Neural cell (in vitro differentiated cells): ENCODE measurements around the gene PTPRF. TPM values are rescaled to one million over a fixed set of nuclear protein-coding genes. Genes with fewer than 3 reads are reported as not detected.

Experiments used
- H2AFZ ChIP-seq: fragments of 200-600, 300-800 bp; sonication (generic), shearing (Covaris generic); 2 replicates; pipeline ENCODE4 v1.6.0; 2014; ENCODE audit warnings: low read depth, mild to moderate bottlenecking, antibody characterized with exemption, low read length, moderate library complexity
- H3F3A ChIP-seq: fragments of 200-600 bp; shearing (Covaris generic); 2 replicates; pipeline ENCODE4 v1.6.1; 2016; ENCODE audit warnings: mild to moderate bottlenecking, moderate library complexity, mixed read lengths, antibody characterized with exemption, low read length; ENCODE audit not compliant: insufficient read depth, poor library complexity, severe bottlenecking
- H3K27ac ChIP-seq: fragments of 200-600, 300-800 bp; sonication (generic), shearing (Covaris generic); 2 replicates; pipeline ENCODE4 v1.5.1; 2014; ENCODE audit warnings: mild to moderate bottlenecking, low read length, moderate library complexity
- H3K27me3 ChIP-seq: fragments of 300-800, 200-600 bp; sonication (generic), shearing (Covaris generic); 2 replicates; pipeline ENCODE4 v1.6.0; 2014; ENCODE audit warnings: mild to moderate bottlenecking, low read depth, low read length, moderate library complexity; ENCODE audit not compliant: insufficient read depth
- H3K36me3 ChIP-seq: fragments of 300-800, 200-600 bp; sonication (generic), shearing (Covaris generic); 2 replicates; pipeline ENCODE4 v1.5.1; 2014; ENCODE audit warnings: mild to moderate bottlenecking, antibody characterized with exemption, low read length, moderate library complexity; ENCODE audit not compliant: insufficient read depth
- H3K4me2 ChIP-seq: fragments of 300-800, 200-600 bp; sonication (generic), shearing (Covaris generic); 2 replicates; pipeline ENCODE4 v1.6.0; 2014; ENCODE audit warnings: mild to moderate bottlenecking, low read length
- H3K4me3 ChIP-seq: fragments of 300-800, 200-600 bp; sonication (generic), shearing (Covaris generic); 2 replicates; pipeline ENCODE4 v1.5.1; 2014; ENCODE audit warnings: mild to moderate bottlenecking, low read length, moderate library complexity
- H3K79me2 ChIP-seq: fragments of 200-600 bp; shearing (Covaris generic); replicated peaks from 2 replicates; pipeline ENCODE4 v1.6.0; 2014; ENCODE audit warnings: mild to moderate bottlenecking, low read length, moderate library complexity; ENCODE audit not compliant: insufficient read depth
- H3K9ac ChIP-seq: fragments of 300-800, 200-600 bp; sonication (generic), shearing (Covaris generic); 2 replicates; pipeline ENCODE4 v1.6.1; 2016; ENCODE audit warnings: mild to moderate bottlenecking, low read length, mixed read lengths
- H3K9me2 ChIP-seq: fragments of 200-600 bp; shearing (Covaris generic); 2 replicates; pipeline ENCODE4 v1.6.1; 2016; ENCODE audit warnings: mild to moderate bottlenecking, low read length, mixed read lengths; ENCODE audit not compliant: insufficient read depth
- H3K9me3 ChIP-seq: fragments of 200-600, 300-800 bp; sonication (generic), shearing (Covaris generic); 2 replicates; pipeline ENCODE4 v1.6.1; 2016; ENCODE audit warnings: mild to moderate bottlenecking, mixed run types, low read length, moderate library complexity, mixed read lengths
- H4K20me1 ChIP-seq: fragments of 200-600 bp; shearing (Covaris generic); 2 replicates; pipeline ENCODE4 v1.6.1; 2016; ENCODE audit warnings: mild to moderate bottlenecking, mixed run types; ENCODE audit not compliant: insufficient read depth
- CTCF ChIP-seq: fragments of 450-650 bp; IDR thresholded peaks from 2 replicates; pipeline ENCODE4 v1.5.1; 2014; ENCODE audit warnings: antibody characterized with exemption, mild to moderate bottlenecking, moderate library complexity; ENCODE audit not compliant: poor library complexity, severe bottlenecking
- EP300 ChIP-seq: fragments of 450-650 bp; conservative IDR thresholded peaks from 2 replicates; pipeline ENCODE4 v1.6.1; 2014; ENCODE audit warnings: antibody characterized with exemption, mild to moderate bottlenecking, moderate library complexity; ENCODE audit not compliant: poor library complexity, severe bottlenecking
- EZH2 ChIP-seq: fragments of 200-600, 300-800 bp; shearing (Covaris generic), sonication (generic); IDR thresholded peaks from 2 replicates; pipeline ENCODE4 v1.6.1; 2014; ENCODE audit warnings: antibody characterized with exemption, low read length, borderline replicate concordance, mild to moderate bottlenecking; ENCODE audit not compliant: insufficient read depth, poor library complexity, severe bottlenecking
- MXI1 ChIP-seq: fragments of 450-650 bp; conservative IDR thresholded peaks from 2 replicates; pipeline ENCODE4 v1.6.1; 2014; ENCODE audit warnings: antibody characterized with exemption, mild to moderate bottlenecking; ENCODE audit not compliant: poor library complexity, severe bottlenecking
- POLR2AphosphoS5 ChIP-seq: IDR thresholded peaks from 2 replicates; pipeline ENCODE4 v1.6.1; 2012
- RAD21 ChIP-seq: fragments of 450-650 bp; conservative IDR thresholded peaks from 2 replicates; pipeline ENCODE4 v1.6.1; 2014; ENCODE audit warnings: antibody characterized with exemption, mild to moderate bottlenecking, moderate library complexity
- SMC3 ChIP-seq: fragments of 450-650 bp; conservative IDR thresholded peaks from 2 replicates; pipeline ENCODE4 v1.6.1; 2014; ENCODE audit warnings: antibody characterized with exemption, mild to moderate bottlenecking, moderate library complexity; ENCODE audit not compliant: poor library complexity
- TAF1 ChIP-seq: IDR thresholded peaks from 2 replicates; pipeline ENCODE4 v1.6.1; 2012; ENCODE audit warnings: low read depth
- polyA plus RNA-seq: library from polyadenylated mRNA; depleted of rRNA; stranded (reverse); fragments of >200 nt; gene quantifications from 2 replicates; pipeline ENCODE4 v1.2.3, GENCODE V29; 2014
- TF ChIP-seq, protein P1 (sequence below): IDR thresholded peaks from 2 replicates; pipeline ENCODE4 v1.6.1; 2012; ENCODE audit warnings: borderline replicate concordance

PTPRF gene
- polyA plus RNA-seq, 1 donor from 2014 or later, result 66.6 TPM

- TF ChIP-seq SMC3, result no peak
- TF ChIP-seq MXI1, result no peak
- TF ChIP-seq EP300, result no peak
- TF ChIP-seq CTCF, result no peak
- no peak for TF ChIP-seq RAD21
- TF ChIP-seq TAF1, result no peak
- TF ChIP-seq, protein P1, sequence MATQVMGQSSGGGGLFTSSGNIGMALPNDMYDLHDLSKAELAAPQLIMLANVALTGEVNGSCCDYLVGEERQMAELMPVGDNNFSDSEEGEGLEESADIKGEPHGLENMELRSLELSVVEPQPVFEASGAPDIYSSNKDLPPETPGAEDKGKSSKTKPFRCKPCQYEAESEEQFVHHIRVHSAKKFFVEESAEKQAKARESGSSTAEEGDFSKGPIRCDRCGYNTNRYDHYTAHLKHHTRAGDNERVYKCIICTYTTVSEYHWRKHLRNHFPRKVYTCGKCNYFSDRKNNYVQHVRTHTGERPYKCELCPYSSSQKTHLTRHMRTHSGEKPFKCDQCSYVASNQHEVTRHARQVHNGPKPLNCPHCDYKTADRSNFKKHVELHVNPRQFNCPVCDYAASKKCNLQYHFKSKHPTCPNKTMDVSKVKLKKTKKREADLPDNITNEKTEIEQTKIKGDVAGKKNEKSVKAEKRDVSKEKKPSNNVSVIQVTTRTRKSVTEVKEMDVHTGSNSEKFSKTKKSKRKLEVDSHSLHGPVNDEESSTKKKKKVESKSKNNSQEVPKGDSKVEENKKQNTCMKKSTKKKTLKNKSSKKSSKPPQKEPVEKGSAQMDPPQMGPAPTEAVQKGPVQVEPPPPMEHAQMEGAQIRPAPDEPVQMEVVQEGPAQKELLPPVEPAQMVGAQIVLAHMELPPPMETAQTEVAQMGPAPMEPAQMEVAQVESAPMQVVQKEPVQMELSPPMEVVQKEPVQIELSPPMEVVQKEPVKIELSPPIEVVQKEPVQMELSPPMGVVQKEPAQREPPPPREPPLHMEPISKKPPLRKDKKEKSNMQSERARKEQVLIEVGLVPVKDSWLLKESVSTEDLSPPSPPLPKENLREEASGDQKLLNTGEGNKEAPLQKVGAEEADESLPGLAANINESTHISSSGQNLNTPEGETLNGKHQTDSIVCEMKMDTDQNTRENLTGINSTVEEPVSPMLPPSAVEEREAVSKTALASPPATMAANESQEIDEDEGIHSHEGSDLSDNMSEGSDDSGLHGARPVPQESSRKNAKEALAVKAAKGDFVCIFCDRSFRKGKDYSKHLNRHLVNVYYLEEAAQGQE, result no peak
- TF ChIP-seq EZH2, result no peak
- no peak for TF ChIP-seq POLR2AphosphoS5
- Histone ChIP-seq H4K20me1 (no peaks in the 10 kb centered on the region), H3K79me2 (no peaks in the 10 kb centered on the region), H3K27ac (no peak overlapping the region), H3K9ac (no peak overlapping the region), H3K9me3 (no peaks in the 10 kb centered on the region), H3F3A (no peaks in the 10 kb centered on the region), H3K27me3 (no peaks in the 10 kb centered on the region), H2AFZ (no peak overlapping the region), H3K4me3 (no peak overlapping the region), H3K4me2 (no peak overlapping the region), H3K36me3 (peaks cover 7% of the 10 kb centered on the region), H3K9me2 (no peaks in the 10 kb centered on the region)
Observed at GRCh38 chr1:43540653-43541071, 10.0 kb downstream of the PTPRF start.

GRCh38 chr1:43541141-43541540 lies 10.5 kb downstream of the PTPRF start:
- H3K27me3 ChIP-seq, result no peaks in the 10 kb centered on the region
- H3K79me2 ChIP-seq, result no peaks in the 10 kb centered on the region
- H3F3A ChIP-seq, result no peaks in the 10 kb centered on the region
- no peak overlapping the region for H3K27ac ChIP-seq
- H2AFZ ChIP-seq, result no peak overlapping the region
- no peak overlapping the region for H3K4me2 ChIP-seq
- no peak overlapping the region for H3K9ac ChIP-seq
- no peak overlapping the region for H3K4me3 ChIP-seq
- TF ChIP-seq MXI1 (no peak), POLR2AphosphoS5 (no peak), EP300 (no peak), EZH2 (no peak), TAF1 (no peak), CTCF (no peak), SMC3 (no peak)
- TF ChIP-seq, protein P1, result no peak
- no peaks in the 10 kb centered on the region for H3K9me2 ChIP-seq
- no peaks in the 10 kb centered on the region for H4K20me1 ChIP-seq
- no peaks in the 10 kb centered on the region for H3K9me3 ChIP-seq
- H3K36me3 ChIP-seq, result peaks cover 7% of the 10 kb centered on the region
